HG03097 (cell line): Measurements from ENCODE around the gene POLR2F.
"Not testable (repeated sequence)": the region's sequence is repeated elsewhere in the genome, so short reads cannot be mapped to it uniquely, and the experiment has no call there.

Experiments used
- ATAC-seq: cut with Tn5 transposase; IDR thresholded peaks from one replicate; pipeline ENCODE4 v1.9.1; 2021; ENCODE audit not compliant: unreplicated experiment, low FRiP score

Gene POLR2F

DNA sequence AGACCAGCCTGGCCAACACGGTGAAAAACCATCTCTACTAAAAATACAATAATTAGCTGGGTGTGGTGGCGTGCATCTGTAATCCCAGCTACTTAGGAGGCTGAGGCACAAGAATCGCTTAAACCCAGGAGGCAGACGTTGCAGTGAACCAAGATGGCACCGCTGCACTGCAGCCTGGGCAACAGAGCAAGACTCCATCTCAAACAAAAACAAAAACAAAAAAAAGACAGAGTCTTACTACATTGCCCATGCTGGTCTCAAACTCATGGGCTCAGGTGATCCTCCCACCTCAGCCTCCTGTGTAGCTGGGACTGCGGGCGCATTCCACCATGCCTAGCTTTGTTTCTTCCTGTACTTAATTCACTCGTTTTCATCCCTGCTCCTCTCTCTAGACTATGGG is 22.5 kb downstream of the POLR2F start:
- ATAC-seq, result not testable (repeated sequence)

DNA sequence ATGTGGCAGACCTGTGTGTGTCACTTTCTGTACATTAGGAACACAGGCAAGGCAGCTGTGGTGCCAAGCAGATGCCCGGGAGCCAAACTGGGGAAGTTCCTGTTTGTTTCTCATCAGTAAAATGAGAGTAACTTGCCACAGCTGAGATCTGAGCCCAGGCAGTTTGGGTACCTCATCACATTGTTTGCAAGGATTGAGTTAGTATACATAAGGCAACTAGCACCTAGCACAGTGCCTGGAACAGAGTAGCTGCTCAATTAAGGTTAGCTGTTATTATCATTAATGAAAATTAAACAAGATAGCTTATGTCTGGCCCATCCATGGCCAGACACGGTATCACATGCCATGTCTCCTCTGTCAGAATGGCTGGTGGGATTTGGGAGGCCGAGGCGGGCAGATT is 23.0 kb downstream of the POLR2F start:
- no peak for ATAC-seq

- ATAC-seq, result no peak
Observed at GRCh38 chr22:37979782-37980181, 26.3 kb downstream of the POLR2F start.

DNA sequence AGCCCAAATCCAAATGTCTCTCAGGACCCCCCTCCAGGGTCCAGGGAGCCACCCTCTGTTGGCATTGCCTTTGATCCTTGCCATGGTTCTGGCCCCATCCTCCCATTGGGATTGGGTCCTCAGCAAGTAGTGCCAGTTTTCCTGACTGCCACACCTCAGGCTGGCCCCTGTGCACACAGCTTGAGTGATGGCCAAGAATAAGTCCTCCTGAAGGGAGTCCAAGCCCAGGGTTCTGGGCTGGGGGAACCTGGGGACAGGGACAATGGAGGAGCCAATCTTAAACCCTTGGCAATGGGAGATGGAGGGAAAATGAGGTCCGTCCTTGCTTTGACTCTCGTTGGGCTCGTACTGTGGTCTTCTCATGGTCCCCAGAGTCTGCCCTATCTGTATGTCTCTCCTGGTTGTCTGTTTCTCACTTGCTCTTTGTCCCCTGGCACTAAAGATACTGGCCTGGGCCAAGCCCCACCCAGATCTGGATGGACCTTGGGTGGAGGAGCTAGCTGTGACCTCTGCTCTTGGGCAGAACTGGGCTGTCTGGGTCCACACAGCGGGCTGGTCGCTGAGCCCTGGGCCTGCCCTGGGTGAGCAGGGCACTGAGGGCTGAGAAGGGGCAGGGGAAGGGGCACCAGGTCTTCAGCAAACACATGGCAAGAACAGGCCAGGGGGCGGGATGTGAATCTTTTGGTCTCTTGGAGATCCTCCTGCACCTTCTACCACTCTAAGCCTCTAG is 27.9 kb downstream of the POLR2F start:
- no peak for ATAC-seq

DNA sequence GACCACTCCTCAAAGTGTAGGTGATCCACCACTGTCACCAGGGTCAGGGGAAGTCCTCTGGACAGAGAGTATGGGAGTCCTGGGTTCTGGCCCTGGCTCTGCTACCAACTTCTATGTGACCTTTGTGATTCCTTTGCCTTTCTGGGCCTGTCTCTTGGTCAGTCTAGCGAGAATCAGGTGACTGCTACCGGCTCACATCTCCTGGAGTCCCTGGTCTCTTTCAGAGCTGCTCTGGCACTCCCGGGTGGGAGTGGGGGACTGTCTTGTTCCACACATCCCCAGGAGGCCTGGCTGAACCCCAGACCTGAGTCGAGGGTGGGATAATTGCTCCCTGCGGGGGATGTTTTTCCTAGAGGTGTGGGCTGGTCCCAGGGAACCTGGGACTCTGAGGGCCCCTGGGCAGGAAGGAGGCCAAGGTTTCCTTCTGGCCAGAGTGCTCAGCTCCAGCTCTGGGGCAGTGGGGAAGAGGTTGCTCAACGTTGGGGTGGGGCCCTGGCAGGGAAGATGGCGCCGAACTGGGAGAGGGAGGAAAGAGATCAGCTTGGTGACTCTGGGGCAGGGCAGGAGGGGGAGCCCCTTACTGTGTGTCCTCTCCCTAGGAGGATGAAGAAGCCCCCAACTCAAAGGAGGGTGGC is 28.8 kb downstream of the POLR2F start:
- ATAC-seq, result no peak

DNA sequence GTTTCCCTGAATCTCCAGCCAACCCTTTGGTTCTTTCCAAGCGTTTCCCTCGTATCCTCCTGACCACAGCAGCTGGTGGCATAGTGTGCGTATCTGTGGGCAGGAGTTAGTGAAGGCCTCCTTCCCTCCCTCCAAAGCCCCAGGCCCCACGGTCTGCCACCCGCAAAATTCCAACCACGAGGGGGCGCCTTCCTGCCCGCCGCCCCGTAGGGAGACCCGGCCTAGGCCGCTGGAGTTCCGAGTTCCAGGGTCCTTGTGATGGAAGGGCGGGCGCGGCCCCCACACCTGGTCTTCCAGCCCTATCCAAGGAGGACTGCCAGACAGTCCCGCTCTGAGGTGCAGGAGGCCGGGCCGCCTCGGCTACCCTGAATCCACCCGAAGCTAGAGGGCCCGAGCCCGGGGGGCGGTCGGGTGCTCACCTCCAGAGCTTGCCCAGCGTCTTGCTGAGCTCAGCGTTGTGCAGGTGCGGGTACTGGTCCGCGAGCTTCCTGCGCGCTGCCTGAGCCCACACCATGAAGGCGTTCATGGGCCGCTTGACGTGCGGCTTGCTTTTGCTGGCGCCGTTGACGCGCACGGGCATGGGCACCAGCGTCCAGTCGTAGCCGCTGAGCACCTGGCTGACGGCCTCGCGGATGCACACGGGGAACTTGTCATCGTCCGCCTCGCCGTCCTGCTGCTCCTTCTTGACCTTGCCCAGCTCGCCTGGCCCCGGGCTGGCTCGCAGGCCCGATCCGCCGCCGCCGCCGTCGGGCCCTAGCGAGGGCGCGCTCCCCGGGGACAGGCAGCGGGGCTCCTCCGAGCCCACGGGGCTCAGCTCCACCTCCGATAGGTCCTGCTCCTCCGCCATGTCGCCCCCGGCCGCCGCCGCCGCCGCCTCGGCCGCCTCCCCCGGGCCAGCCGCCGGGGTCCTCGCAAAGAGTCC is 29.7 kb downstream of the POLR2F start:
- no peak for ATAC-seq

GRCh38 chr22:37983860-37984791 is 30.6 kb downstream of the POLR2F start, which contains the start of gene SOX10:
Gene SOX10 (minus strand): TSS chr22:37984555. CDS start chr22:37983784, 771 bp downstream.
- no peak for ATAC-seq

GRCh38 chr22:37985050-37985585 is 31.6 kb downstream of the POLR2F start:
- no peak for ATAC-seq

DNA sequence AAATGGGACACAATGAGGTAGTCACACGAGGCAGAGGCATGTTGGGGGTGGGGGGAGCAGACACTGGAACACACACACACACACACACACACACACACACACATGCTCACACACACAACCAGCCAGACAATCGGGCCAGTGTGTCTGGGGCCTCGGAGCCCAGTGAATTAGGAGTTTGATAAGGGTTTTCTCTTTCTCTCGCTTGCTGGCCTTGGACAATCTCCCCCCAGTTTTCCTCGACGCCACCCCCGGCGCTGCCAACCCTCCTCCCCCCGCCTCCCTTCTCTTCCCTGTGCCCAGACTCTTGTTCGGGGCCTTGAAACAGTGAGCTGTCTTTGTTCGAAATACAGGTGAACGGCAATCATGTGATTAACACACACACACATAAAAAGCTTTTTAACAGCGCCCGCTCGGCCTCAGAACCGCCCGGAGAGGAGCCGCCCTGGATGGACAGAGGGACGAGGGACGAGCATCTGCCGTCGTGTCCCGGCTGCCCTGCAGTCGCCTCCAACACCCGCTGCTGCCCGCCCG is 32.3 kb downstream of the POLR2F start:
- no peak for ATAC-seq

GRCh38 chr22:37986371-37986770 is 32.9 kb downstream of the POLR2F start:
- ATAC-seq, result no peak

- ATAC-seq, result no peak
Observed at GRCh38 chr22:37989146-37990045, 35.9 kb downstream of the POLR2F start.

- no peak for ATAC-seq
Observed at GRCh38 chr22:37990301-37990700, 36.8 kb downstream of the POLR2F start.

GRCh38 chr22:37990862-37991261 is 37.4 kb downstream of the POLR2F start:
- ATAC-seq, result no peak

DNA sequence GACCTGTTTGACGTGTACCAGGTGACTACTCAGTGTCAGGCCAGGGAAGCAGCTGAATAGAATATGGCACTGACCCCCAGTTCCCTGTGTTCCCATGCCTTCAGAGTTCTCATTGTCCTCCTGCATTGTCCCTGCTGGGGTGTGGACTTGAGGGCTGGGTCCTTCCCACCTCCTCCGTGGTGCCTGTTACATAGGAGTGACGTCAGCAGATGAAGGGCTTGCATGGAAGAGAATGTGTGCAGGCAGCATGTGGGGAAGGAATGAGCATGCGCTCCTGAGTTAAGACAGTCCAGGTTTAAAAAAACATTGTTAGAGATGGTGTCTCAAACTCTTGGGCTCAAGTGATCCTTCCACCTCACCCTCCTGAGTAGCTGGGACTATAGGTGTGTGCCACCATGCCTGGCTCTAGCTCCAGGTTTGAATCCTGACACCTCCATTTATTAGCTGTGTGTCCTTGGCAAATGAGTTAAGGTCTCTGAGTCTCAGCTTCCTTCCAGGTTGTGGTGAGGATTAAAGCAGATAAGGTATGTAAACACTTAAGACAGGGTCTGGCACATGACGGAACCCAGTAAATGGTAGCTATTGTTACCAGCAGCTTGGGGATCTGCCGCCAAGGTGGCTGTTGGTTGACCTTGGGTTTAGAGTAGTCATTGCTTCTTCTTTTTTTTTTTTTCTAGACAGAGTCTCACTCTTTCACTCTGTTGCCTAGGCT is 38.4 kb downstream of the POLR2F start:
- ATAC-seq, result no peak

- ATAC-seq, result no peak
Observed at GRCh38 chr22:37994049-37994448, 40.5 kb downstream of the POLR2F start.

GRCh38 chr22:37994982-37995381 is 41.5 kb downstream of the POLR2F start:
- ATAC-seq, result no peak

DNA sequence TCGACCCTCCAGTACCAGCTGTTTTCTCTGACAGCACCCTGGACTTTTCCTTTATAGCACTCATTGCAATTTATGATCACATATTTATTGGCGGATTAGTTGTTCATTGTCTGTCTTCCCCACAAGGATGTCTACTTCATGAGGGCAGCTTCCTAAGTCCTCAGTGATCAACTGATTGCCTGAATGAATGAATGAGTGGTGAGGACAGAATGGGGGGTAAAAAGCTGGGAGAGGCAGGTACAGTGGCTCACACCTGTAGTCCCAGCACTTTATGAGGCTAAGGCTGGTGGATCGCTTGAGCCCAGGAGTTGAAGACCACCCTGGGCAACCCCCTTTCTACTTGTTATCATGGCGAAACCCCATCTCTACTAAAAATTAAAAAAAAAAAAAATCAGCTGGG is 42.0 kb downstream of the POLR2F start:
- no peak for ATAC-seq

- ATAC-seq, result no peak
Observed at GRCh38 chr22:37996079-37996478, 42.6 kb downstream of the POLR2F start.
